Measurements from ENCODE around the gene PCK1. TPM values are rescaled to one million over a fixed set of nuclear protein-coding genes. Genes with fewer than 3 reads are reported as not detected.

The PCK1 gene
- total RNA-seq, 2 experiments from 2014 or later, result not detected

GRCh38 chr20:57614490-57615444 is 53.9 kb downstream of the PCK1 start:
- ChIA-PET CTCF (interaction anchor here (1.9 to 2.1 kb wide), 2 partner anchors 14 to 18 kb away, joined by 9 read pairs; no protein-coding TSS in a partner anchor), POLR2A (interaction anchor here (1.1 kb wide), 1 partner anchor 18 kb away, joined by 4 read pairs; no protein-coding TSS in a partner anchor)
- Mint-ChIP-seq H3K9me3 (no peaks in the 10 kb centered on the region), H3K27ac (no peak overlapping the region), H3K36me3 (ENCODE audit: low read depth) (no peaks in the 10 kb centered on the region), H3K4me3 (no peak overlapping the region), H3K27me3 (no peaks in the 10 kb centered on the region), H3K4me1 (ENCODE audit: low read depth) (peaks cover 30% of the 10 kb centered on the region)
- no peak for DNase-seq
- intact Hi-C loops (cut with micrococcal nuclease), result no loop called here
- TF ChIP-seq CTCF (IDR thresholded peaks at IDR 0.05), result no peak
- no peak for ATAC-seq

- ChIA-PET POLR2A (interaction anchor here (1.1 to 1.2 kb wide), 2 partner anchors 13 to 18 kb away, joined by 4 to 5 read pairs; no protein-coding TSS in a partner anchor), CTCF (interaction anchor here (1.3 to 2.1 kb wide), 3 partner anchors 9 to 19 kb away, joined by 4 to 9 read pairs (median 9); no protein-coding TSS in a partner anchor)
- no peak for DNase-seq
- no peaks in the 10 kb centered on the region for H3K36me3 Mint-ChIP-seq (ENCODE audit: low read depth)
- TF ChIP-seq CTCF (IDR thresholded peaks at IDR 0.05), result no peak
- no peaks in the 10 kb centered on the region for H3K27me3 Mint-ChIP-seq
- H3K4me3 Mint-ChIP-seq, result no peak overlapping the region
- intact Hi-C loops (cut with micrococcal nuclease), result no loop called here
- H3K4me1 Mint-ChIP-seq (ENCODE audit: low read depth), result peaks cover 37% of the 10 kb centered on the region
- no peak for ATAC-seq
- no peaks in the 10 kb centered on the region for H3K9me3 Mint-ChIP-seq
- no peak overlapping the region for H3K27ac Mint-ChIP-seq
These were observed 54.5 kb downstream of the PCK1 start for GRCh38 chr20:57615445-57615811.

GRCh38 chr20:57616143-57616951 is 55.4 kb downstream of the PCK1 start:
- intact Hi-C loops (cut with micrococcal nuclease), result no loop called here
- Mint-ChIP-seq H3K4me3 (no peak overlapping the region), H3K27me3 (no peaks in the 10 kb centered on the region), H3K9me3 (no peaks in the 10 kb centered on the region), H3K36me3 (ENCODE audit: low read depth) (no peaks in the 10 kb centered on the region), H3K27ac (no peak overlapping the region), H3K4me1 (ENCODE audit: low read depth) (peaks cover 46% of the 10 kb centered on the region)
- CTCF ChIA-PET, result interaction anchor here (1.3 to 2.1 kb wide), 4 partner anchors 10 to 20 kb away, joined by 3 to 9 read pairs (median 6); no protein-coding TSS in a partner anchor
- POLR2A ChIA-PET, result interaction anchor here (1.0 to 1.2 kb wide), 3 partner anchors 12 to 19 kb away, joined by 3 to 5 read pairs (median 4); no protein-coding TSS in a partner anchor
- ATAC-seq, result no peak
- TF ChIP-seq CTCF (IDR thresholded peaks at IDR 0.05), result no peak
- no peak for DNase-seq

- Mint-ChIP-seq H3K27ac (no peak overlapping the region), H3K36me3 (ENCODE audit: low read depth) (no peaks in the 10 kb centered on the region), H3K27me3 (no peaks in the 10 kb centered on the region), H3K4me1 (ENCODE audit: low read depth) (peaks cover 51% of the 10 kb centered on the region), H3K4me3 (no peak overlapping the region), H3K9me3 (no peaks in the 10 kb centered on the region)
- CTCF ChIA-PET, result interaction anchor here (0.7 to 1.6 kb wide), 4 partner anchors 11 to 617 kb away, joined by 3 to 9 read pairs (median 4); no protein-coding TSS in a partner anchor
- intact Hi-C loops (cut with micrococcal nuclease), result no loop called here
- POLR2A ChIA-PET, result interaction anchor here (0.6 to 3.7 kb wide), 4 partner anchors 11 to 227 kb away, joined by 3 to 57 read pairs (median 3); no protein-coding TSS in a partner anchor
- no peak for DNase-seq
- ATAC-seq, result no peak
- no peak for TF ChIP-seq CTCF (IDR thresholded peaks at IDR 0.05)
These were observed 56.3 kb downstream of the PCK1 start for GRCh38 chr20:57617079-57617795.

Other genes with a start within 250 kb of the PCK1 start
- not detected for gene SPO11, start 231.3 kb upstream of the PCK1 start, total RNA-seq
- 10 to 100 TPM; 41.1 to 42.9 TPM for gene RAE1, start 209.9 kb upstream of the PCK1 start, total RNA-seq
- 100 to 1,000 TPM; 114 to 116 TPM for gene RBM38, start 169.7 kb upstream of the PCK1 start, total RNA-seq
- not detected for gene CTCFL, start 36.0 kb upstream of the PCK1 start, total RNA-seq
- gene ZBP1, start 59.3 kb downstream of the PCK1 start, total RNA-seq, result under 1 TPM; 0.11 to 0.56 TPM
- gene PMEPA1, start 148.9 kb downstream of the PCK1 start, total RNA-seq, result 1 to 10 TPM; 1.7 to 2.0 TPM

Measured in activated CD8-positive, alpha-beta T cell treated with anti-CD3 and anti-CD28 coated beads for 36 hours (primary cell).